HAP-1 (cell line): Measurements from ENCODE around the gene PDE6H.

Source experiments
- DNase-seq, 2 experiments: peaks; one replicate each; pipeline ENCODE4 v3.0.0-alpha.2; 2016 to 2020; ENCODE audit warnings: low spot score in 2 of 2
- H3K27me3 ChIP-seq: fragments of 250-450 bp; sonication (Bioruptor Pico); 2 replicates; pipeline ENCODE4 v1.5.1; 2020; ENCODE audit warnings: low read depth, mild to moderate bottlenecking, moderate library complexity
- H3K36me3 ChIP-seq: fragments of 250-450 bp; sonication (Bioruptor Pico); replicated peaks from 2 replicates; pipeline ENCODE4 v1.5.1; 2020; ENCODE audit warnings: mild to moderate bottlenecking
- H3K4me1 ChIP-seq: fragments of 250-450 bp; sonication (Bioruptor Pico); 2 replicates; pipeline ENCODE4 v1.5.1; 2020; ENCODE audit warnings: mild to moderate bottlenecking
- H3K4me3 ChIP-seq: fragments of 250-450 bp; sonication (Bioruptor Pico); 2 replicates; pipeline ENCODE4 v1.5.1; 2020; ENCODE audit warnings: mild to moderate bottlenecking, moderate library complexity
- H3K9me3 ChIP-seq: fragments of 250-450 bp; sonication (Bioruptor Pico); 2 replicates; pipeline ENCODE4 v1.5.1; 2020; ENCODE audit warnings: mild to moderate bottlenecking, moderate library complexity
- in situ Hi-C: fragments of 300-500 bp; cut with MboI; formaldehyde crosslinking; loops from 3 replicates; pipeline ENCODE4 v1.14.3; 2020; ENCODE audit warnings: low sequenced_read_pairs, inconsistent platforms, mixed read lengths

Gene PDE6H

GRCh38 chr12:14956905-14957304 lies 15.9 kb upstream of the PDE6H start:
- Histone ChIP-seq H3K4me3 (no peak overlapping the region), H3K27me3 (peaks cover 18% of the 10 kb centered on the region), H3K36me3 (no peaks in the 10 kb centered on the region), H3K4me1 (no peaks in the 10 kb centered on the region), H3K9me3 (no peaks in the 10 kb centered on the region)
- in situ Hi-C loops: no loop called here
- no peak for DNase-seq

GRCh38 chr12:14957551-14958168 lies 15.2 kb upstream of the PDE6H start:
- Histone ChIP-seq H3K9me3 (no peaks in the 10 kb centered on the region), H3K4me3 (no peak overlapping the region), H3K27me3 (peaks cover 22% of the 10 kb centered on the region), H3K36me3 (no peaks in the 10 kb centered on the region), H3K4me1 (no peaks in the 10 kb centered on the region)
- in situ Hi-C loops: no loop called here
- DNase-seq: no peak

GRCh38 chr12:14958361-14959125 lies 14.3 kb upstream of the PDE6H start:
- Histone ChIP-seq H3K4me1 (no peaks in the 10 kb centered on the region), H3K9me3 (no peaks in the 10 kb centered on the region), H3K36me3 (no peaks in the 10 kb centered on the region), H3K4me3 (no peak overlapping the region), H3K27me3 (peaks cover 22% of the 10 kb centered on the region)
- in situ Hi-C loops: no loop called here
- no peak for DNase-seq

GRCh38 chr12:14959126-14959440 lies 13.8 kb upstream of the PDE6H start:
- no peaks in the 10 kb centered on the region for H3K36me3 ChIP-seq
- H3K4me3 ChIP-seq: no peak overlapping the region
- no peak for DNase-seq
- in situ Hi-C loops: no loop called here
- peaks cover 22% of the 10 kb centered on the region for H3K27me3 ChIP-seq
- no peaks in the 10 kb centered on the region for H3K4me1 ChIP-seq
- H3K9me3 ChIP-seq: no peaks in the 10 kb centered on the region

GRCh38 chr12:14959463-14959862 lies 13.4 kb upstream of the PDE6H start:
- no peak for DNase-seq
- in situ Hi-C loops: no loop called here
- Histone ChIP-seq H3K9me3 (no peaks in the 10 kb centered on the region), H3K36me3 (no peaks in the 10 kb centered on the region), H3K4me1 (no peaks in the 10 kb centered on the region), H3K27me3 (peaks cover 22% of the 10 kb centered on the region), H3K4me3 (no peak overlapping the region)

- DNase-seq: no peak
Measured at GRCh38 chr12:14959916-14960496, 12.8 kb upstream of the PDE6H start.

GRCh38 chr12:14960548-14961465 lies 12.0 kb upstream of the PDE6H start:
- H3K36me3 ChIP-seq: no peaks in the 10 kb centered on the region
- peaks cover 22% of the 10 kb centered on the region for H3K27me3 ChIP-seq
- H3K4me3 ChIP-seq: no peak overlapping the region
- H3K4me1 ChIP-seq: no peaks in the 10 kb centered on the region
- no peaks in the 10 kb centered on the region for H3K9me3 ChIP-seq
- in situ Hi-C loops: no loop called here
- no peak for DNase-seq

More at GRCh38 chr12:14959916-14960496, 12.8 kb upstream of the PDE6H start:
- H3K9me3 ChIP-seq: no peaks in the 10 kb centered on the region
- H3K27me3 ChIP-seq: peaks cover 22% of the 10 kb centered on the region
- no peaks in the 10 kb centered on the region for H3K4me1 ChIP-seq
- no peak overlapping the region for H3K4me3 ChIP-seq
- no peaks in the 10 kb centered on the region for H3K36me3 ChIP-seq
- in situ Hi-C loops: no loop called here

GRCh38 chr12:14961466-14962152 lies 11.2 kb upstream of the PDE6H start, which contains the start of gene ARHGDIB:
Gene ARHGDIB (minus strand): TSS chr12:14961601. CDS start chr12:14950712, 10,889 bp downstream.
- peaks cover 22% of the 10 kb centered on the region for H3K27me3 ChIP-seq
- no peaks in the 10 kb centered on the region for H3K9me3 ChIP-seq
- H3K4me1 ChIP-seq: no peaks in the 10 kb centered on the region
- no peaks in the 10 kb centered on the region for H3K36me3 ChIP-seq
- no peak within 1 kb of the TSS for H3K4me3 ChIP-seq
- in situ Hi-C loops: no loop called here
- DNase-seq: no peak

- in situ Hi-C loops: no loop called here
- Histone ChIP-seq H3K36me3 (no peaks in the 10 kb centered on the region), H3K4me3 (no peak overlapping the region), H3K4me1 (no peaks in the 10 kb centered on the region), H3K27me3 (peaks cover 22% of the 10 kb centered on the region), H3K9me3 (no peaks in the 10 kb centered on the region)
- no peak for DNase-seq
Measured at GRCh38 chr12:14962153-14962539, 10.7 kb upstream of the PDE6H start.

GRCh38 chr12:14962797-14963196 lies 10.0 kb upstream of the PDE6H start:
- no peak overlapping the region for H3K4me3 ChIP-seq
- H3K9me3 ChIP-seq: no peaks in the 10 kb centered on the region
- H3K36me3 ChIP-seq: no peaks in the 10 kb centered on the region
- H3K27me3 ChIP-seq: peaks cover 22% of the 10 kb centered on the region
- in situ Hi-C loops: no loop called here
- no peaks in the 10 kb centered on the region for H3K4me1 ChIP-seq
- no peak for DNase-seq

- Histone ChIP-seq H3K4me3 (no peak overlapping the region), H3K4me1 (no peaks in the 10 kb centered on the region), H3K9me3 (no peaks in the 10 kb centered on the region), H3K27me3 (peaks cover 17% of the 10 kb centered on the region), H3K36me3 (no peaks in the 10 kb centered on the region)
- DNase-seq: no peak
- in situ Hi-C loops: no loop called here
Measured at GRCh38 chr12:14963520-14963919, 9.3 kb upstream of the PDE6H start.

- no peak for DNase-seq
- no peaks in the 10 kb centered on the region for H3K4me1 ChIP-seq
- no peaks in the 10 kb centered on the region for H3K9me3 ChIP-seq
- in situ Hi-C loops: no loop called here
- H3K36me3 ChIP-seq: no peaks in the 10 kb centered on the region
- H3K4me3 ChIP-seq: no peak overlapping the region
- peaks cover 16% of the 10 kb centered on the region for H3K27me3 ChIP-seq
Measured at GRCh38 chr12:14964406-14964805, 8.4 kb upstream of the PDE6H start.

GRCh38 chr12:14965221-14965620 lies 7.6 kb upstream of the PDE6H start:
- in situ Hi-C loops: no loop called here
- Histone ChIP-seq H3K9me3 (no peaks in the 10 kb centered on the region), H3K36me3 (no peaks in the 10 kb centered on the region), H3K4me3 (no peak overlapping the region), H3K4me1 (no peaks in the 10 kb centered on the region), H3K27me3 (peaks cover 16% of the 10 kb centered on the region)
- DNase-seq: no peak
